ENCODE data around the gene CCDC152. TPM values are rescaled to one million over a fixed set of nuclear protein-coding genes. Genes with fewer than 3 reads are reported as not detected.

CCDC152 gene
- total and polyA plus RNA-seq, 10 of the 15 experiments (the other 5 are each of a cell fraction or from before 2014, with no cell fraction given) = 0.12 to 25.8 (median 13.5) TPM

DNA sequence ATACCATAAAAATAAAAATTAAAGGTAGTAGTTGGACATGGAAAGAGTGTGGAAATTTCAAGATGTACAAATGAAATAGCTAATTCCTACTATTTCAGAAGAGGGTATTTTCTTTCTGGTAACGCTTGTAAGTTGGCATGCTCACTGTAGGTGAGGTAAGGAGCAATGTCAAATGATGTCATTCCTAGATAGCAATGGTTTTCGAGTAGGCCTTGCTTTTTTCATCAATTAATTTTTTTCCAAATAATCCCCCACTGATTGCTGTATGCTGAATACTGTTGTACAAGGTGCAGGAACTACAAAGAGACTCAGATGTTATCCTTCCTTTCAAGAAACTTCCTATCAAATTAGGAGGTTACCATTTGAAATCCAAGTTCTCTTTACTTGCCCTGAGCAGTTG lies 56.0 kb downstream of the CCDC152 start:
- Histone ChIP-seq H3K36me3 (ENCODE audit: control insufficient read depth in 2 of 2, insufficient read depth in 2 of 2, low read length in 1 of 2) (no peaks in the 10 kb centered on the region), H4K20me1 (ENCODE audit: control insufficient read depth, insufficient read depth) (no peaks in the 10 kb centered on the region), H3K9ac (ENCODE audit: control insufficient read depth, insufficient read depth, low read length) (no peak overlapping the region), H3K27ac (ENCODE audit: control insufficient read depth, insufficient read depth) (no peak overlapping the region), H3K27me3 (replicated peaks in 1 of 2; ENCODE audit: control insufficient read depth in 2 of 2, insufficient read depth in 2 of 2, low read length in 1 of 2) (no peaks in the 10 kb centered on the region), H3K79me2 (ENCODE audit: control insufficient read depth, insufficient read depth, low read length) (no peaks in the 10 kb centered on the region), H2AFZ (ENCODE audit: control insufficient read depth, low read depth, low read length) (no peak overlapping the region), H3K4me1 (ENCODE audit: control insufficient read depth, insufficient read depth, low read length) (no peaks in the 10 kb centered on the region), H3K4me2 (ENCODE audit: control insufficient read depth, insufficient read depth) (no peak overlapping the region), H3K9me3 (replicated peaks; ENCODE audit: control insufficient read depth, insufficient read depth, low read length) (no peaks in the 10 kb centered on the region), H3K4me3 (no peak overlapping the region)
- ChIA-PET SMC1A (ENCODE audit: uncharacterized antibody, unreplicated experiment) (interaction anchor here (1.2 to 4.5 kb wide), 4 partner anchors 16 to 77 kb away, joined by 3 to 34 read pairs (median 6); no protein-coding TSS in a partner anchor), POLR2A (interaction anchor here (0.6 to 0.9 kb wide), 2 partner anchors 20 to 310 kb away, joined by 3 to 6 read pairs; no protein-coding TSS in a partner anchor), RAD21 (ENCODE audit: unreplicated experiment) (interaction anchor here (0.6 to 1.6 kb wide), 7 partner anchors 10 to 69 kb away, joined by 3 to 5 read pairs (median 4); no protein-coding TSS in a partner anchor), CTCF (interaction anchor here (0.7 kb wide), 1 partner anchor 12 kb away, joined by 5 read pairs; no protein-coding TSS in a partner anchor)
- ATAC-seq = no peak
- in situ Hi-C loops (cut with MboI) (no loop called here), intact Hi-C loops (cut with micrococcal nuclease; ENCODE audit: unreplicated experiment) (no loop called here)
- DNase-seq (ENCODE audit: low read depth, low spot score) = no peak
- WGBS (ENCODE audit: insufficient coverage, insufficient replicate concordance, low lambda C conversion rate, missing lambda C conversion rate) = 100% methylated on average over 2 of the region's 2 CpGs
- no peak for FAIRE-seq
- TF ChIP-seq NR2C1 (IDR thresholded peaks at IDR 0.05) (no peak), TAF1 (IDR thresholded peaks at IDR 0.05; ENCODE audit: borderline replicate concordance, low read depth, low read length) (no peak), FOS (IDR thresholded peaks at IDR 0.05; ENCODE audit: borderline replicate concordance, extremely low read depth, insufficient read length) (no peak)
- BruUV-seq (replicated peaks) = no TSS peak

GRCh38 chr5:42813533-42813932 lies 56.9 kb downstream of the CCDC152 start:
- Histone ChIP-seq H3K79me2 (ENCODE audit: control insufficient read depth, insufficient read depth, low read length) (no peaks in the 10 kb centered on the region), H3K36me3 (ENCODE audit: control insufficient read depth in 2 of 2, insufficient read depth in 2 of 2, low read length in 1 of 2) (no peaks in the 10 kb centered on the region), H3K9me3 (replicated peaks; ENCODE audit: control insufficient read depth, insufficient read depth, low read length) (no peaks in the 10 kb centered on the region), H4K20me1 (ENCODE audit: control insufficient read depth, insufficient read depth) (no peaks in the 10 kb centered on the region), H3K27ac (ENCODE audit: control insufficient read depth, insufficient read depth) (no peak overlapping the region), H3K9ac (ENCODE audit: control insufficient read depth, insufficient read depth, low read length) (no peak overlapping the region), H3K4me2 (ENCODE audit: control insufficient read depth, insufficient read depth) (no peak overlapping the region), H2AFZ (ENCODE audit: control insufficient read depth, low read depth, low read length) (no peak overlapping the region), H3K4me1 (ENCODE audit: control insufficient read depth, insufficient read depth, low read length) (no peaks in the 10 kb centered on the region), H3K4me3 (no peak overlapping the region), H3K27me3 (replicated peaks in 1 of 2; ENCODE audit: control insufficient read depth in 2 of 2, insufficient read depth in 2 of 2, low read length in 1 of 2) (no peaks in the 10 kb centered on the region)
- DNase-seq (ENCODE audit: low read depth, low spot score) = no peak
- ChIA-PET SMC1A (ENCODE audit: uncharacterized antibody, unreplicated experiment) (no interaction called here), CTCF (no interaction called here), POLR2A (no interaction called here), RAD21 (ENCODE audit: unreplicated experiment) (no interaction called here)
- no TSS peak for BruUV-seq (replicated peaks)
- in situ Hi-C loops (cut with MboI) (no loop called here), intact Hi-C loops (cut with micrococcal nuclease; ENCODE audit: unreplicated experiment) (no loop called here)
- 89% methylated on average over 19 of the region's 19 CpGs for WGBS (ENCODE audit: insufficient coverage, insufficient replicate concordance, low lambda C conversion rate, missing lambda C conversion rate)
- no peak for ATAC-seq
- no peak for FAIRE-seq
- no peak for TF ChIP-seq RCOR1 (conservative IDR thresholded peaks at IDR 0.05; ENCODE audit: low read depth, low read length)
- TF ChIP-seq ZBTB4 (CRISPR knock-in tag; IDR thresholded peaks at IDR 0.05) = no peak
- no peak for TF ChIP-seq ZNF274 (IDR thresholded peaks at IDR 0.05; ENCODE audit: insufficient read depth, insufficient read length)
- no peak for TF ChIP-seq ZNF24 (IDR thresholded peaks at IDR 0.05)
- no peak for TF ChIP-seq CHD2 (IDR thresholded peaks at IDR 0.05; ENCODE audit: borderline replicate concordance, low read depth, low read length)
- TF ChIP-seq, protein P1, sequence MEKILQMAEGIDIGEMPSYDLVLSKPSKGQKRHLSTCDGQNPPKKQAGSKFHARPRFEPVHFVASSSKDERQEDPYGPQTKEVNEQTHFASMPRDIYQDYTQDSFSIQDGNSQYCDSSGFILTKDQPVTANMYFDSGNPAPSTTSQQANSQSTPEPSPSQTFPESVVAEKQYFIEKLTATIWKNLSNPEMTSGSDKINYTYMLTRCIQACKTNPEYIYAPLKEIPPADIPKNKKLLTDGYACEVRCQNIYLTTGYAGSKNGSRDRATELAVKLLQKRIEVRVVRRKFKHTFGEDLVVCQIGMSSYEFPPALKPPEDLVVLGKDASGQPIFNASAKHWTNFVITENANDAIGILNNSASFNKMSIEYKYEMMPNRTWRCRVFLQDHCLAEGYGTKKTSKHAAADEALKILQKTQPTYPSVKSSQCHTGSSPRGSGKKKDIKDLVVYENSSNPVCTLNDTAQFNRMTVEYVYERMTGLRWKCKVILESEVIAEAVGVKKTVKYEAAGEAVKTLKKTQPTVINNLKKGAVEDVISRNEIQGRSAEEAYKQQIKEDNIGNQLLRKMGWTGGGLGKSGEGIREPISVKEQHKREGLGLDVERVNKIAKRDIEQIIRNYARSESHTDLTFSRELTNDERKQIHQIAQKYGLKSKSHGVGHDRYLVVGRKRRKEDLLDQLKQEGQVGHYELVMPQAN (conservative IDR thresholded peaks at IDR 0.05) = no peak
- TF ChIP-seq NR2F1 (conservative IDR thresholded peaks at IDR 0.05) = no peak
